Brain pericyte (primary cell): ENCODE measurements around the gene SFSWAP.
"Not testable (repeated sequence)": the region's sequence is repeated elsewhere in the genome, so short reads cannot be mapped to it uniquely, and the experiment has no call there.

Experiments used
- DNase-seq: peaks from one replicate; pipeline ENCODE4 v3.0.0-alpha.2; 2012; ENCODE audit warnings: low read depth, low spot score

SFSWAP gene

DNA sequence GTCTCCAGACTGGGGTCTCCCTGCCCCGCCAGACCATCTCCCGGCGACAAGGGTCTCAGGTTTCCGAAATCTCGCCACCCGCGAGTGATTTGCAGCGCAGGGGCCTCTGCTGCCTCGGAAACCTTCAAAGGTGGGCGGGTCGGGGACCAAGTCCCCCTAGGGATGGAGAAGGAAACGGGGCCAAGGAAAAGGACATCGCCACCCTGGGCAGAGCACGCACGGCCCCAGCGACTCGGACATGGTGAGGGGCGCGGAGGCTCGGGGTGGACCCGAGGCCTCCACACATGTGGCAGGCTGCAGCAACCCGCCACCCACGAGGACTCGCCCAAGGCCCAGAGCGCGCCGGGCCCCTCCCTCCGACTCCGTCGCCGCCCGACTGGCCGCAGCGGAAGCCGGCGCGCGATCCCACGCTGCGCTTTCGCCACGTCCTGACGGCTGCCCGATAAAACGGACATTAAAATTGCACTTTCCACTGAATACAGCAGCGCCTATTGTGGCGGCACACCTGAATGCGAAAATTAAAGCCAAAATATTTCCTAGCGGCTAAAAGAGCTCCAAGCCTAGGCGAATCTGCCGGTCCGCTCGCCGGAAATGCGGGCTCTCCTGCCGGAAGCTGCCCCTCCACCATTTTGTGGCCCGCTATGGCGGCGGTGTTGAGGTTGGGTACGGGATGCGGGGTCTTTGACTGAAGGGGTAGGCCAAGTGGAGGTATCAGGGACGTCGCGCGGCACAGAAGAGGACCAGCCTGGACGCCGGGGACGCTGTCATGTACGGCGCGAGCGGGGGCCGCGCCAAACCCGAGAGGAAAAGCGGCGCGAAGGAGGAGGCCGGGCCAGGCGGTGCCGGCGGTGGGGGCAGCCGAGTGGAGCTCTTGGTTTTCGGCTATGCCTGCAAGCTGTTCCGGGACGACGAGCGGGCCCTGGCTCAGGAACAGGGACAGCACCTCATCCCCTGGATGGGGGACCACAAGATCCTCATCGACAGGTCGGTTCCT is at the start of gene SFSWAP:
TSS of gene SFSWAP (plus strand) at position 627 of the 994 bp plus-strand sequence. CDS start at position 767, 140 bp downstream.
- DNase-seq = peak; percentile 59

DNA sequence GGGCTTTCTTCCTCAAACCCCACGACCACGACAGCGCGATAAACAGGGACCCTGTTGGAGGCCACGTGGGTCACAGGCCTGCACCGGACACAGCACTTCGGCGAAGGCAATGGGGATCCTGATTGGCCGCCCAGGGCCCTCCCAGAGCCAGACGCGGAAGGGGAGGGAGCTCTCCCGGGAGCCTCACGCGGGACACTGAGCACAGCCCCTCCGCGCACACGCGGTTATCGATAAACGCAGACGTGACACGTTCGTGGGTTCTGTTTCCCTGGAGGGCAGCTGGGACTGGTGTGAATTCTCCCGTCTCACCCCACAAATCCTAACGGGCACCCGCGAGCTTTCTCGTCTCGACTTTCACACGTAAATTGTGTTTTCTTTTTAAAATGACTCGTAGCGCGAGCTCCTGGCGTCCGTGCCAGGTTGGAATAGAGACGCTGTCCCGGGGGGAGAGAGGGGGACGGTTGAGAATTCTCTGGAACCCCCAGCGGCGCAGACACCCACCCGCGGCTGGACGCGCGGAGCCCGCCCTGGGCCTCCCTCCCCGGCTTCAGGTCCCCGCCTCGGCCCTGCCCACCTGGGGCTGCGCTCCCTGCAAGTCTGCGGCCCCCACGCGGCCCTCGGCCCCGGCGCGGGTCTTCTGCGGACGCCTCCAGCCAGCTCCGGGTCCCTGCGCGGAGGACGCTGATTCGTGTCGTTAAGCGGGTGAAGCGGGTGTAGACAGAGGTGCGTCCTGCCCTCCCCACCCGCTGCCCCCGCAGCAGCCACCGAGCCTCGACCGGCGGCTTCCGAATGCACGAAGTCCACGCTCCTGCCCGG is 49.5 kb upstream of the SFSWAP start:
- not testable (repeated sequence) for DNase-seq

DNA sequence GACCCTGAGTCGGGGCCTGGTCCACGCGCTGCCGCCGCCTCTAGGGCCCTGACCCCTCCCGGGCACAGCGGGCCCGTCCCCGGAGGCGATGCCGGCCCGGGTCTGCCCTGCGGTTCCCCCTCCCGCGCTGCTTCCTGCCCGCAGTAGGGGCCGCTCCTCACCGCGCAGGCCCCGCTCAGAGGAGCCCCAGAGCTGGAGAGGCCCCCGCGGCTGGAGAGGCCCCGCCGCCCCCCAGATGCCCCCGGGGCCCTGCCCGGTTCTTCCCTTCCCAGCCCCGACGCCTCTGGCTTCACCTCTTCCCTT is 49.0 kb upstream of the SFSWAP start:
- DNase-seq = not testable (repeated sequence)

- DNase-seq = not testable (repeated sequence)
Measured at GRCh38 chr12:131662346-131662745, 48.5 kb upstream of the SFSWAP start.

GRCh38 chr12:131665666-131666065 is 45.2 kb upstream of the SFSWAP start:
- DNase-seq = not testable (repeated sequence)

DNA sequence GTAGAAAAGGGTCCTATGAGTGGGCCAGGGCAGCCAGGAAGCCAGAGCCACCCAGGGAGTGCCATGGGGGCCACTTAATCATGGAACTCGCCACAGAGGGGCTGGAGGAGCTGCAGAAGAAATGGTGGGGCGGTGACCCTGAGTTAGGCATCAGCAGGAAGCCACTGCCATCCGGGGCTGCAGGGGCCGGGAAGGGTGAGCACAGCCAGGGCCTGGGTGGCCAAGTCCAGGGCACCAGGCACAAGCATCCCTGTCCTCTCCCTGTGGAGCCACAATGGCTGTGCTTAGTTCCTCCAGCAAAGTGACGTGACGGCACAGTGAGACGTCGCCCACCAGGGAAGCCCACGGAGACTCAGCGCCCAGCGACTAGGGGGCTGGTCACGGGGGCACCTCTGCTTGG is 44.4 kb upstream of the SFSWAP start:
- DNase-seq = not testable (repeated sequence)

DNA sequence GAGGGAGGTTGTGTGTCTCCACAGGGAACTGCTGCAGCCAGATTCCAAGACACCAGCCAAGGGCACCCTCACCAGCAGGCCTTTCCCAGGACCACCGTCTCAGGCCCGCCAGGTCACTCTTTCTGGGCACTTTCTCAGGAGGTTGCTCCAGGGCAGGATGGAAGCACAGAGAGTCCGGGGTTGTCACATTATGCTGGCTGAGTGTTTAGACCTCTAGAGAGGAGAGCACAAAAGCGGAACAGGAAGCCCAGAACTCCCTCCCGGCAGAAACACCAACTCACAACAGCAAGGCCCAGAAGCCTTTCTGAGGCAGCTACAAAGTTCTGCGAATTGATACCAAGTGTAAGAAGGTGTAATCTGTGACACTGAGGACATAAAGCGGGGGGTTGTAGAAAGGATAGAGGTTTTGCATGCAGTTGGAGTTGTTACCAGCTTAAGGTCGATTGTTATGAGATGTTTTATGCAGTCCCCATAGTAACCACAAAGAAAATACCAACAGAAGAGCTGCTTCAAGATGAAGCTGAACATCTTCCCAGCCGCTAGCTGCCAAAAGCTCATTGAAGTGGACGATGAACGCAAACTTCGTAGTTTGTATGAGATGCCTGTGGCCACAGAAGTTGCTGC is 43.8 kb upstream of the SFSWAP start:
- not testable (repeated sequence) for DNase-seq

- no peak for DNase-seq
Measured at GRCh38 chr12:131671276-131671675, 39.6 kb upstream of the SFSWAP start.

- DNase-seq = no peak
Measured at GRCh38 chr12:131671871-131672270, 39.0 kb upstream of the SFSWAP start.

- DNase-seq = no peak
Measured at GRCh38 chr12:131672311-131672940, 38.5 kb upstream of the SFSWAP start.

DNA sequence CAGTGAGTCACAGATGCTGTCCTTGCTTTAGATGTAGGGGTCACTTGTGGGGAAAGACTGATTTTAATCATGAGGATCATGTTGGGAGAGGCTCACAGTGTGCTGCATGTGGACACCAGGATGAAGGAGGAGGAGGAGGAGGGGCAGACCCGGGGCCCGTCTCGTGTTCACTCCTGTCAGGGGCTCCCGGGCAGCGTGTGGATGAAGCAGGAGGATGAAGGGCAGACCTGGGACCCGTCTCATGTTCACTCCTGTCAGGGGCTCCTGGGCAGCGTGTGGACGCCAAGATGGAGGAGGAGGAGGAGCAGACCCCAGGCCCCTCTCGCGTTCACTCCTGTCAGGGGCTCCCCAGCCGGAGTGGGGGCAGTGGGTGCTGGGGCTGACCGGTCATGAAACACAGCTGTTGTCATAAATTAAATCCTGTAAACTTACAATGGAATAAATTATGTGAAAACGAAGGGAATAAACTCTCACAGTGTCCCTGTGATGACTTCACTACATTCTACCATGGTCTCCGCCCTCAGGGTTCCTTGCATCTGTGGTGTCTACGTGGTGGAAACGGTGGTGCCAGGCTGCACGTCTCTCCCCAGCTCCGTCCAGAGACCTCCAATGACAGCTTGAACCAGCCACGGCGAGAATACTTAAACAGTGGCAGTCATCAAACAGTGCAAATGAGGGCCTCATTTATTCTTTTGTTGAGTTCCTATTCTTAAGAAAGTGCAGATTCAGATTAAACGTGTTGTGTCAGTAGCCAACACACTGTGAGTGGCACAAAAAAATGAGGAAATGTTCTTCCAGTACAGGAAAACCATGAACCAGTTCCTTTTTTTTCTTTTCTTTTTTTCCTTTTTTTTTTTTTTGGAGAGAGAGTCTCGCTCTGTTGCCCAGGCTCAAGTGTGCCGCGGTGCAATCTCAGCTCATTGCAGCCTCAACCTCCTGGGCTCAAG is 37.7 kb upstream of the SFSWAP start:
- DNase-seq = no peak

- no peak for DNase-seq
Measured at GRCh38 chr12:131673888-131674257, 37.0 kb upstream of the SFSWAP start.

DNA sequence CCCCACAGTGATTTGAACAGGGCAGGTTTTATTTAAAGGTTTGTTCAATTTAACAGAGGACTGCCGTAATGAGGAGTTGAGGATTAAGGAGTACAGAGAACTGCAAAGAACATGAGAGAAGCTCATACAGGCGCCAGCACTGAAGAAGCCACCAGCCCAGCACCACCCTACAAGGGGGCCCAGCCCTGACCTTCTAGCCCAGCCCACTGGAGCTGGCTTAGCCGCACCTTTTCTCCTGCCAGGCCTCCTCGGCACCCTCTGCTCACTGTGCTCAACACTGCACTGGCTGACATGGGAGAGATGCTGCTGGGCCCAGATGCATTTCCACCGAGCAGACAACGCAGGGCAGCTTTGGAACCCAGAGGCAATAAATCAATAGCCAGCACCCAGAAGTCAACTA is 36.5 kb upstream of the SFSWAP start:
- DNase-seq = no peak

GRCh38 chr12:131675126-131676080 is 35.5 kb upstream of the SFSWAP start:
- DNase-seq = no peak

- DNase-seq = no peak
Measured at GRCh38 chr12:131676544-131676943, 34.3 kb upstream of the SFSWAP start.

DNA sequence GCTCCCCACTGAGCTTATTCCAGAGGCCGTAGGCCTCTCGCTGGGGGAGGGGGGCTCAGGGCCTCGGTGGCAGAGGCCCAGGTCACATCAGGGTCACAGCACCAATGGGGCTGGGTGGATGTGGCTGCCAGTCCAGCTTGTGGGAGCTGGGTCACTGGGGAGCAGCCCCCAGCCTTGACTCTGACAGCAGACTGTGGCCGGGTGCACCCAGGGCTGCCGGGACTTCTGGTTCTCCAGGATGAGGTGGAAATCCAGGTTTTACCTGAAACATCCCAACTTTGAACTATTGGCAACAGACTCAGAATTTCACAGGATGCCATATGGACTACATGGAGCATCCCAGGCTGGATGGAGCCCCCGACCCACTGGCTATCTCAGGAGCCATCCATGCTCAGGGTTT is 33.8 kb upstream of the SFSWAP start:
- DNase-seq = not testable (repeated sequence)

DNA sequence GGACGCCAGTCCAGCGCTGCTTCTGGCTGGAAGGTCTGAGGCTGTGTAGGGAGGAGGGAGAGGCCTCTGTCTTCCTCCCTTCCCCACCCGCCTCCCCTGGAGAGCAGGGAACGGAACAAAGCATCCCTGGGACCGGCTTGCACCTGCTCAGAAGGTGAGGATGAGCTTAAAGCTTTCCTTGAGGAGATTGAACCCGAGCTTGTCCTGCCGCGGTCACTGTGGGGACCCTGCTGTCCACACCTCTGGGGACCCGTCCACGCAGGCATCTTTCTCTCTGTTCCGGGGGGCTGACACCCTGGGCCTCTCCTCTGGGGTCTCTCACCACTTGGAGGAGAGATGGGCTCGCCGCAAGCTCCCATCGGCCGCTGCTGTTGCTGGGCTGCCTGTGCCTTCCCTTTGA is 33.2 kb upstream of the SFSWAP start:
- no peak for DNase-seq

GRCh38 chr12:131678389-131679181 is 32.3 kb upstream of the SFSWAP start:
- not testable (repeated sequence) for DNase-seq
